Measurements from ENCODE around the gene MAGEB2.

Gene MAGEB2

GRCh38 chrX:30212172-30212571 lies 3.2 kb upstream of the MAGEB2 start:
- no peak overlapping the region for H3K4me3 ChIP-seq (ENCODE audit: low read depth, low read length)
- TF ChIP-seq, protein P1, sequence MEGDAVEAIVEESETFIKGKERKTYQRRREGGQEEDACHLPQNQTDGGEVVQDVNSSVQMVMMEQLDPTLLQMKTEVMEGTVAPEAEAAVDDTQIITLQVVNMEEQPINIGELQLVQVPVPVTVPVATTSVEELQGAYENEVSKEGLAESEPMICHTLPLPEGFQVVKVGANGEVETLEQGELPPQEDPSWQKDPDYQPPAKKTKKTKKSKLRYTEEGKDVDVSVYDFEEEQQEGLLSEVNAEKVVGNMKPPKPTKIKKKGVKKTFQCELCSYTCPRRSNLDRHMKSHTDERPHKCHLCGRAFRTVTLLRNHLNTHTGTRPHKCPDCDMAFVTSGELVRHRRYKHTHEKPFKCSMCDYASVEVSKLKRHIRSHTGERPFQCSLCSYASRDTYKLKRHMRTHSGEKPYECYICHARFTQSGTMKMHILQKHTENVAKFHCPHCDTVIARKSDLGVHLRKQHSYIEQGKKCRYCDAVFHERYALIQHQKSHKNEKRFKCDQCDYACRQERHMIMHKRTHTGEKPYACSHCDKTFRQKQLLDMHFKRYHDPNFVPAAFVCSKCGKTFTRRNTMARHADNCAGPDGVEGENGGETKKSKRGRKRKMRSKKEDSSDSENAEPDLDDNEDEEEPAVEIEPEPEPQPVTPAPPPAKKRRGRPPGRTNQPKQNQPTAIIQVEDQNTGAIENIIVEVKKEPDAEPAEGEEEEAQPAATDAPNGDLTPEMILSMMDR (IDR thresholded peaks at IDR 0.05; ENCODE audit: low read depth, low read length), result no peak
- in situ Hi-C loops (cut with HindIII; ENCODE audit: low sequenced_read_pairs), result no loop called here
- DNase-seq (ENCODE audit: low read depth, low spot score), result no peak

DNA sequence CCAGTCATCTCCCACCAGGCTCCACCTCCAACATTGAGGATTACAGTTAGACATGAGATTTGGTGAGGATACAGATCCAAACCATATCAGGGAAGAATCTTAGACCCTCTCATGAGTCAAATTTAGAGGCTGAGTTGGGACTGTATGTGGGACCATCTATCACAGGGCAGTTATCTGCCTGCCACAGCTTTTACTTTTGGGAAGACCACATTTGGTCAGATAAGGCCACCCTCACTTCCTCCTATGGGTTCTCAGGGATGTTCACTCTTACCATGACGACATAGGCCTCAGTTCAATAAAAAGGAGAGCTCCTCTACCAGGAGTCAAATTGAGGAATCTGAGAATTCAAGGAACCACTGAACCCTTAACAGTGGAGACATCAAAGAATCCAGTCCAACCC lies 2.1 kb downstream of the MAGEB2 start:
- no peak overlapping the region for H3K4me3 ChIP-seq (ENCODE audit: low read depth, low read length)
- in situ Hi-C loops (cut with HindIII; ENCODE audit: low sequenced_read_pairs), result no loop called here
- no peak for DNase-seq (ENCODE audit: low read depth, low spot score)
- TF ChIP-seq, protein P1 (IDR thresholded peaks at IDR 0.05; ENCODE audit: low read depth, low read length), result no peak

DNA sequence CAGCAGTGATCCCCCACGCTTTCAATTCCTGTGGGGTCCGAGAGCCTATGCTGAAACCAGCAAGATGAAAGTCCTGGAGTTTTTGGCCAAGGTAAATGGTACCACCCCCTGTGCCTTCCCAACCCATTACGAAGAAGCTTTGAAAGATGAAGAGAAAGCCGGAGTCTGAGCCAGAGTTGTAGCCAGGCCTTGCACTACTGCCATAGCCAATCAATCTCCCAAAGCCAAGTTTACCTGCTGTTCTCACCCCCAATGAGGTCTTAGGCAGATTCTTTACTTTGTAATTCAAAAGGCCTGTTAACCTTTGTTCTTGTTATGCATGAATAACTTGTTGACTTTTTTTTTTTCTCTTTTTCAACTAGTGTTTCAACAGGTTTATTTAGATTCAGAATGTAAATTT lies 4.0 kb downstream of the MAGEB2 start:
- in situ Hi-C loops (cut with HindIII; ENCODE audit: low sequenced_read_pairs), result no loop called here
- no peak for DNase-seq (ENCODE audit: low read depth, low spot score)
- no peak overlapping the region for H3K4me3 ChIP-seq (ENCODE audit: low read depth, low read length)
- TF ChIP-seq, protein P1 (IDR thresholded peaks at IDR 0.05; ENCODE audit: low read depth, low read length), result no peak

GRCh38 chrX:30220661-30221060 lies 5.3 kb downstream of the MAGEB2 start:
- DNase-seq (ENCODE audit: low read depth, low spot score), result no peak
- in situ Hi-C loops (cut with HindIII; ENCODE audit: low sequenced_read_pairs), result no loop called here
- TF ChIP-seq, protein P1 (IDR thresholded peaks at IDR 0.05; ENCODE audit: low read depth, low read length), result no peak
- H3K4me3 ChIP-seq (ENCODE audit: low read depth, low read length), result no peak overlapping the region

GRCh38 chrX:30224536-30224935 lies 9.2 kb downstream of the MAGEB2 start:
- no peak for DNase-seq (ENCODE audit: low read depth, low spot score)
- in situ Hi-C loops (cut with HindIII; ENCODE audit: low sequenced_read_pairs), result no loop called here
- TF ChIP-seq, protein P1 (IDR thresholded peaks at IDR 0.05; ENCODE audit: low read depth, low read length), result no peak
- no peak overlapping the region for H3K4me3 ChIP-seq (ENCODE audit: low read depth, low read length)

DNA sequence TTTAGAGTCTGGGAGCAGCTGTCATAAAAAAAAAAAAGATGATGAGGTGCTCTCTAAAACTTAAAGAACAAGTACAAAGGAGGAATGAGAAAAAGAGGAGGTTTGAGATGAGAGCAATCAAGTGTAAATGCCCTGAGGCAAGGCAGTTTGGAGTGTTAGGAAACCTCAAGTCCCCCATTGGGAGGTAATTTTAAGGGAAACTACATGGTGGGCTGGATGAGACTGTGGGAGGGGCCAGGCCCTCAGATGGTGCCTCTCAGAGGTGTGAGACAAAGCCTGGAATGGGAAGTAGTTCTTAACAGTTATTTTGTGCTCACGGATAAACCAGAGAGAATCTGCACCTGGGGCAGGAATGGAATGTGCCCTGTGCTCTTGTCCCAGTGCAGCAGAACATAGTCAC lies 13.2 kb downstream of the MAGEB2 start:
- in situ Hi-C loops (cut with HindIII; ENCODE audit: low sequenced_read_pairs), result no loop called here
- no peak overlapping the region for H3K4me3 ChIP-seq (ENCODE audit: low read depth, low read length)
- TF ChIP-seq, protein P1 (IDR thresholded peaks at IDR 0.05; ENCODE audit: low read depth, low read length), result no peak
- DNase-seq (ENCODE audit: low read depth, low spot score), result no peak

- DNase-seq (ENCODE audit: low read depth, low spot score), result no peak
- no peak within 1 kb of the TSS for H3K4me3 ChIP-seq (ENCODE audit: low read depth, low read length)
- TF ChIP-seq, protein P1 (IDR thresholded peaks at IDR 0.05; ENCODE audit: low read depth, low read length), result no peak
- in situ Hi-C loops (cut with HindIII; ENCODE audit: low sequenced_read_pairs), result no loop called here
Observed at GRCh38 chrX:30230395-30230794, 15.0 kb downstream of the MAGEB2 start, which contains the start of gene MAGEB3. Gene MAGEB3, plus strand, starts transcription at chrX:30230657. Its CDS starts 5,268 bp downstream, at chrX:30235925.
